Dendritic cell treated with granulocyte-macrophage colony-stimulating factor and Interleukin-4, amounts not matched to agents 40 ng/mL and 50 ng/mL, for 4 days (primary cell): ENCODE results near the gene IGFBP3.
"Not testable (repeated sequence)": the region's sequence is repeated elsewhere in the genome, so short reads cannot be mapped to it uniquely, and the experiment has no call there.

Experiments
- H3K27ac Mint-ChIP-seq: one replicate; pipeline ENCODE4 v1.8.0; 2022; ENCODE audit warnings: mild to moderate bottlenecking, mixed read lengths
- H3K27me3 Mint-ChIP-seq: one replicate; pipeline ENCODE4 v1.8.0; 2022; ENCODE audit warnings: mild to moderate bottlenecking, mixed read lengths
- H3K36me3 Mint-ChIP-seq: one replicate; pipeline ENCODE4 v1.8.0; 2022; ENCODE audit warnings: low read depth, mixed read lengths
- H3K4me1 Mint-ChIP-seq: one replicate; pipeline ENCODE4 v1.8.0; 2022; ENCODE audit warnings: low read depth, mixed read lengths
- H3K4me3 Mint-ChIP-seq: one replicate; pipeline ENCODE4 v1.8.0; 2022; ENCODE audit warnings: mild to moderate bottlenecking, moderate library complexity, mixed read lengths
- H3K9me3 Mint-ChIP-seq: one replicate; pipeline ENCODE4 v1.8.0; 2022; ENCODE audit warnings: mixed read lengths
- intact Hi-C: fragments of 100-400 bp; cut with micrococcal nuclease; formaldehyde crosslinking; loops from one replicate; pipeline ENCODE4 v1.15.0; 2022

The IGFBP3 gene, protein sequence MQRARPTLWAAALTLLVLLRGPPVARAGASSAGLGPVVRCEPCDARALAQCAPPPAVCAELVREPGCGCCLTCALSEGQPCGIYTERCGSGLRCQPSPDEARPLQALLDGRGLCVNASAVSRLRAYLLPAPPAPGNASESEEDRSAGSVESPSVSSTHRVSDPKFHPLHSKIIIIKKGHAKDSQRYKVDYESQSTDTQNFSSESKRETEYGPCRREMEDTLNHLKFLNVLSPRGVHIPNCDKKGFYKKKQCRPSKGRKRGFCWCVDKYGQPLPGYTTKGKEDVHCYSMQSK

DNA sequence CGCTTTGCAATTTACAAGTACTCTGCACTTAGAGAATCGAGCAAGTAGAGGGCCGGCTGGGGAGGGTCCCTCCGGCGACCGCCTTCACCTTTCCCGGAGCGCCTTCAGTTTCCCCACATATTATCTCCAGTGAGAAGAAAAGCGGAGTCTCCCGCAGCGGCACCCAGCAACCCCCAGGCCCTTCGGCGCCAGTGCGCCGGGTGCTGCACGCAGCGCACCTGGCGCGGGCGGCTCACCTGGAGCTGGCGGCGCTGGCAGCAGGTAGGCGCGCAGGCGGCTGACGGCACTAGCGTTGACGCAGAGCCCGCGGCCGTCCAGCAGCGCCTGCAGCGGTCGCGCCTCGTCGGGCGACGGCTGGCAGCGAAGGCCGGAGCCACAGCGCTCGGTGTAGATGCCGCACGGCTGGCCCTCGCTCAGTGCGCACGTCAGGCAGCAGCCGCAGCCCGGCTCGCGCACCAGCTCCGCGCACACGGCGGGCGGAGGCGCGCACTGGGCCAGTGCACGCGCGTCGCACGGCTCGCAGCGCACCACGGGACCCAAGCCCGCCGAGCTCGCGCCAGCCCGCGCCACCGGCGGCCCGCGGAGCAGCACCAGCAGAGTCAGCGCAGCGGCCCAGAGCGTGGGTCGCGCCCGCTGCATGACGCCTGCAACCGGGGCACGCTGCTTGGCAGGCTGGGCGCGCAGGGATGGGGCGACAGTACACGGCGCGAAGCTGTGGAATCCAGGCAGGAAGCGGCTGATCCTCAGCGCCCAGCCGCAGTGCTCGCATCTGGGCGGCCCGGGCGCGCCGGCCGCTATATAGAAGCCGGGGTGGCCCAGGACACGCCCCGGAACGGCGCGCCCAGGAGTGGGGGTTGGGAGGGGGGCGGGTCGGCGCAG lies at the start of gene IGFBP3:
TSS of gene IGFBP3 (minus strand) at position 771 of the 879 bp plus-strand sequence. CDS start at position 639, 132 bp downstream.
- intact Hi-C loops: no loop called here
- H3K9me3 Mint-ChIP-seq: no peaks in the 10 kb centered on the region
- H3K27ac Mint-ChIP-seq: no peak within 1 kb of the TSS
- H3K4me1 Mint-ChIP-seq: peaks cover 4% of the 10 kb centered on the region
- no peak within 1 kb of the TSS for H3K4me3 Mint-ChIP-seq
- no peaks in the 10 kb centered on the region for H3K36me3 Mint-ChIP-seq
- peaks cover 78% of the 10 kb centered on the region for H3K27me3 Mint-ChIP-seq

DNA sequence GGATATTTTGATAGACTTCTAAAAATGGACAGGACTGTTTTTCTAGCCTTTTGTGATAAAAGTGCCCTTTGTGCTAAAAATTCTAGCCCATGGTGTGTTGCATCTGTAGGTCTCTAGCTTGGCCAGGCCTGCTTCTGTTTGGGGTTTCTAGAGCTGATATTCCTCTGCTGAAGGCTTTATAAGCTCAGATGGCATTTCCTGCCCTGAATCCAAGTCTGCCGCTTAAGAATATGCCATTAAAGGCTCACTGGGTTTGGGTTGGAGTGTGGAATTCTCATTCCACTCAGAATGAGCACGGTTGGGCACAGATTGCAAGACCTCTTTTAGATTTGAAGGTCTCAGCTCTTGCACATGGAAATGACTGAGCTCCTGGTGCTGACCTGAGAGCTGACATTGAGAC lies 49.4 kb upstream of the IGFBP3 start:
- no peaks in the 10 kb centered on the region for H3K4me1 Mint-ChIP-seq
- no peaks in the 10 kb centered on the region for H3K36me3 Mint-ChIP-seq
- no peak overlapping the region for H3K4me3 Mint-ChIP-seq
- no peaks in the 10 kb centered on the region for H3K9me3 Mint-ChIP-seq
- intact Hi-C loops: no loop called here
- no peak overlapping the region for H3K27ac Mint-ChIP-seq
- no peaks in the 10 kb centered on the region for H3K27me3 Mint-ChIP-seq

DNA sequence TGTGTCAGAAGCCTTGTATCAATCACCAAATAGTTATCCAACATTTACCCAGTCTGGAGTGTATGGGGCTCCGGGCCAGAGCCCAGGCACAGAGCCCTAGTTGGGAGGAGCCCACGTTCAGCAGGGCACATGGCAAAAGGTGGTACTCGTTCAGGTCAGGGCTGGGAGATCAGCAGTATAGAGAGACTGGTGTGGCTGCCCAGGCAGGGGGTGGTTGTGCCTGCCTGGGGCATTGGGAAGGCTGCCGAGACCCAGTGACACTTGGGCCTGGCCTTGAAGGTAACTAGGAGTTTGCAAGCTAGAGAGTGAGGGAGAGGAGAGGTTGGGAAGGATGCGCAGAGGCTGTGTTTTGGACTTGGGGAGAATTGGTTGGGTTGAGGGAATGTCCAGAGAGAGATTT lies 48.9 kb upstream of the IGFBP3 start:
- intact Hi-C loops: no loop called here
- Mint-ChIP-seq H3K27ac (no peak overlapping the region), H3K4me1 (no peaks in the 10 kb centered on the region), H3K27me3 (no peaks in the 10 kb centered on the region), H3K4me3 (no peak overlapping the region), H3K9me3 (no peaks in the 10 kb centered on the region), H3K36me3 (no peaks in the 10 kb centered on the region)

DNA sequence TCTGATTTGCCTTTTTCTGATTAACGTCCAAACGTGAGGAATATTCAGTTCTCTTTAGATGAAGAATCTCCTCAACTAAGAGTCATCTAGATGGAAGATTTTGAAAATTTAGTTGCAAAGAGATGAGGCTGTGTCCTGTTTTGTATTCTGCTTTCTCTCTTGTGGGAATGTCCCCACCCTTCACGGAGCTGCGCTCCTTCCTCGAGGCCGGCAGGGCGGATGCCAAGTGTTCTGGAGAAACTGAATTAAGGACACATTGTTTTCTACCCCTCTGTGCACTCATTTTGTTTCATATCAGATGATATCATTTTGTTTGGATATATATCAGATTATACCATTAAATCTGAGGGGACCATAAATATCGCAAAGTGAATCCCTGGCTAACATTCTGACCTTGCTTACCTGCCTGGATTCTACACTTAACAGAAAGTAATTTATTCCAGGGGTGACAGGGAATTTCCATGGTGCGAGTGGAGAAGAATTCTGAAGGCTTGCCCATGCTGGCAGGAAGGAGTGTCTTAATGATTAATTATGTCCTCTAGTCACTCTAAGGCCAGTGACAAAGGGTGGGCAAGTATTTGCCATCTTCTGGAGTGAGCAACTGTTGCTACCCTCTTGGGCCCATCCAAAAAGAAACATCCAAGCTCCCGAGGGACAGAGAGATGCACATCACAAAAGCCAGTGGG lies 47.9 kb upstream of the IGFBP3 start:
- intact Hi-C loops: no loop called here
- H3K27me3 Mint-ChIP-seq: no peaks in the 10 kb centered on the region
- H3K27ac Mint-ChIP-seq: no peak overlapping the region
- no peak overlapping the region for H3K4me3 Mint-ChIP-seq
- no peaks in the 10 kb centered on the region for H3K36me3 Mint-ChIP-seq
- no peaks in the 10 kb centered on the region for H3K9me3 Mint-ChIP-seq
- H3K4me1 Mint-ChIP-seq: no peaks in the 10 kb centered on the region

DNA sequence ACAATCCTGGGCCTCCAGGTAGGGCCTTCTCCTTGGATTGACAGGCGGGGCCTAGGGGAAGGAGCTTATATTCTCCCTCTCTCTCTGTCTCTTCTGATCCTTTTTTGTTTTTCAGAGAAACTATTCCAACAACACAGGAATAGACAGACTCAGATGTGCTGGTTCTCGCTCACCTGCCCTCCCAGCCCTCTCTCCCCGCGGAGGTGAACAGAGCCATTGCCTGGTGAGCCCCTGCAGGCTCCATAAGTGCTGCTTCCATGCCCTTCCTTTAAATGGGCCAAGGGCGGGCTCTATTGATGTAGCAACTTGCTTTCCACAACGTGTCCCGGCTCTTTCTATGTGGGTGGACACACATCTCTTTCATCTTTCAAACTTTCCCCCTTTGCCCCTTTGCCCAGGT lies 47.2 kb upstream of the IGFBP3 start:
- Mint-ChIP-seq H3K27me3 (no peaks in the 10 kb centered on the region), H3K27ac (no peak overlapping the region), H3K36me3 (no peaks in the 10 kb centered on the region), H3K9me3 (no peaks in the 10 kb centered on the region), H3K4me3 (no peak overlapping the region), H3K4me1 (no peaks in the 10 kb centered on the region)
- intact Hi-C loops: no loop called here

DNA sequence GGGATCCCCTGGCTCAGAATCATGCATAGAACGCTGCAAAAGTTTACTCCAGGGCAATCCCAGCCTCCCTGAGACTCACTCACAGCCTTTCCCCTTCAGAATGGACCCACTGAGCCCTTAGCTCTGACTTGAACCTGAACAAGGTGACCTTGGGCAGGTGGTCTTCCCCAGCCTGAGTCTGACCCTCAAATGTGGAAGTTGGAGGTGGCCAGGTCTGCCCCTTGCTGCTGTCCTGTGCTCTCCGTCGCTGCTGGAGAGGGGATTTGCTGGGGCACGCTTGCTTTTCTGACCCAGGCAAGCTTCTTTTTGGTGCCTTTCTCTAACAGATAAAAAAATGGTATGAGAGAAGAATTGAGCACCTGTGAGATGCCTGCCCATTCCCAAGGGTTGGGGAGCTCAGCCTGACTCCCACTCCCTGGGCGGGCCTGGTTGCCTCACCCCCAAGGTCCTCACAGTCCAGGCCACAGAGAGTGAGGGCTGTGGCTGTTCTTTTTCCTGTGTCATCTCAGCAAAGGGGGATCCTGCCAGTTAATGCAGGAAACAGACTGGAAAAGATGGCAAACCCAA lies 46.6 kb upstream of the IGFBP3 start:
- H3K36me3 Mint-ChIP-seq: no peaks in the 10 kb centered on the region
- no peaks in the 10 kb centered on the region for H3K27me3 Mint-ChIP-seq
- H3K4me1 Mint-ChIP-seq: no peaks in the 10 kb centered on the region
- H3K9me3 Mint-ChIP-seq: no peaks in the 10 kb centered on the region
- no peak overlapping the region for H3K27ac Mint-ChIP-seq
- H3K4me3 Mint-ChIP-seq: no peak overlapping the region
- intact Hi-C loops: no loop called here

DNA sequence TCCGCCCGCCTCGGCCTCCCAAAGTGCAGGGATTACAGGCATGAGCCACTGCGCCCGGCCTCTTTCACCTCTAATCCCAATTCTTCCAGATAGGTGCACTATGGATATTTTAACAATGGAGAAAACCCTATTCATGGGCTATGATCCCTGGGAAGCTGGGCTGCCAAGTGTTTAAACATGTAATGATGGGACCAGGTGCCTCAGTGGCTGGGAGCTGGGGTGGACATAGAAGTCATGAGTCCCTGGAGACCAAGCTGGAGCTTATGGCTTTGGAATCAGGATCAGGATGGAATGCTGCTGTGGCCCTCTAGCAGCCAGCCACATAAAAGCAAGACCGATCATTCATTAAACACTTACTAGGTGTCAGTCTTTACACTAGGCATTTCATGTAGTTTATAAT lies 41.8 kb upstream of the IGFBP3 start:
- intact Hi-C loops: no loop called here
- no peaks in the 10 kb centered on the region for H3K9me3 Mint-ChIP-seq
- no peak overlapping the region for H3K4me3 Mint-ChIP-seq
- no peaks in the 10 kb centered on the region for H3K36me3 Mint-ChIP-seq
- H3K4me1 Mint-ChIP-seq: no peaks in the 10 kb centered on the region
- no peaks in the 10 kb centered on the region for H3K27me3 Mint-ChIP-seq
- H3K27ac Mint-ChIP-seq: no peak overlapping the region

DNA sequence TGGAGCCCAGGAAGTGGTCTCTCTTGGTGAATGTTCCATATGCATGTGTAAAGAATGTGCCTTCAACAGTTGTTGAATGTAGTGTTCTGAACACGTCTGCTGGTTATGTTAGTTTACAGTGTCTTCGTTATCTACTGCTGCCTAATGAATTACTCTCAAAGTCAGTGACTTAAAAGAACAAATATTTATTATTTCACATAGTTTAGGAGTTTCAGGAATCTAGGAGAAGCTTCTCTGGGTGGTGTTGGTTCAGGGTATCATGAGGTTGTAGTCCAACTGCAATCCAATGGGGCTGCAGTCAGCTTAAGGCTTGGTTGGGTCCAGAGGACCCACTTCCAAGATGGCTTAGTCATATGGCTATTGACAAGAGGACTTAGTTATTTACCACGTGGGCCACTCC lies 36.6 kb upstream of the IGFBP3 start:
- intact Hi-C loops: no loop called here

DNA sequence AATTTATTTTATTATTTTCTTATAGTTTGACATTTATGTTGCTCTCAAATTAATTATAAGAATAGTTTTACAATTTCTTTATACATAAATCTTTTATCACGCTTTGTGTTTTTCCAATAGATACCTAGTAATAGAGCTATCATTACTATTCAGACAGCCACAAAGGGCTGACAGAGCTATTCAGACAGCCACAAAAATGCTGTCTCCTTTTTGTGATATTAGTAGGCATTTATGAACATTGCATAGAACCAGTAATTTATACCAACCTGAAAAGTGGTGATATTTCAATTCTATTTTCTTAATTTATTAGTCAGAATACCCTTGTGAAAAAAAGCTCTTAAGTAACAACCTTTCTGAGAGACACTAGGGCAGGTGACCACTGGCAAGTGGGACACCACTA lies 34.2 kb upstream of the IGFBP3 start:
- Mint-ChIP-seq H3K4me1 (no peaks in the 10 kb centered on the region), H3K9me3 (no peaks in the 10 kb centered on the region), H3K27me3 (no peaks in the 10 kb centered on the region), H3K4me3 (no peak overlapping the region), H3K36me3 (no peaks in the 10 kb centered on the region), H3K27ac (no peak overlapping the region)
- intact Hi-C loops: no loop called here

More for the DNA sequence above, 36.6 kb upstream of the IGFBP3 start:
- no peak overlapping the region for H3K4me3 Mint-ChIP-seq
- no peaks in the 10 kb centered on the region for H3K36me3 Mint-ChIP-seq
- no peaks in the 10 kb centered on the region for H3K9me3 Mint-ChIP-seq
- no peak overlapping the region for H3K27ac Mint-ChIP-seq
- H3K27me3 Mint-ChIP-seq: no peaks in the 10 kb centered on the region
- H3K4me1 Mint-ChIP-seq: no peaks in the 10 kb centered on the region

DNA sequence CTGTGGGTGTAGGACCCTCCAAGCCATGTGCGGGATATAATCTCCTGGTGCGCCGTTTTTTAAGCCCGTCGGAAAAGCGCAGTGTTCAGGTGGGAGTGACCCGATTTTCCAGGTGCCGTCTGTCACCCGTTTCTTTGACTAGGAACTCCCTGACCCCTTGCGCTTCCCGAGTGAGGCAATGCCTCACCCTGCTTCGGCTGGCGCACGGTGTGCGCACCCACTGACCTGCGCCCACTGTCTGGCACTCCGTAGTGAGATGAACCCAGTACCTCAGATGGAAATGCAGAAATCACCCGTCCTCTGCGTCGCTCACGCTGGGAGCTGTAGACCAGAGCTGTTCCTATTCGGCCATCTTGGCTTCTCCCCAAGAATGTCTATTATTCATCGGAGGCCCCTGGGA lies 32.0 kb upstream of the IGFBP3 start:
- H3K4me1 Mint-ChIP-seq, H3K4me3 Mint-ChIP-seq, H3K27ac Mint-ChIP-seq, intact Hi-C loops, H3K9me3 Mint-ChIP-seq, H3K27me3 Mint-ChIP-seq, H3K36me3 Mint-ChIP-seq: not testable (repeated sequence)

DNA sequence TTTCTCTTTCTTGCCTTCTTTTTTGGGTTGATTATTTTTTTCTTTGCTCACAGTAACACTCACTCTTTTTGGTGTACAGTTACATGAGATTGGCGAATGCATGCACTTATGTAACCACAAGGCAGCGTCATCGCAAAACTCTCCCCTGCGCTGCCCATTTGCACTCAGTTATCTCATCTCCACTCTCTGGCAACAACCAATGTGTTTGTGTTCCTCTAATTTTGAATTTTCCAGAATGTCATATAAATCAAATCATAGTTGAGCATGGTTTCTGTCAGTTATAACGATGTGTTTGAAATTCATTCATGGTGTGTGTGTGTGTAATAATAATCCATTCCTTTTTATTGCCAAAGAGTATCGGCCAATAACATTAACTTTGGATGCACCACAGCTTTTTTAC lies 23.0 kb upstream of the IGFBP3 start:
- no peak overlapping the region for H3K4me3 Mint-ChIP-seq
- no peak overlapping the region for H3K27ac Mint-ChIP-seq
- H3K4me1 Mint-ChIP-seq: no peaks in the 10 kb centered on the region
- no peaks in the 10 kb centered on the region for H3K36me3 Mint-ChIP-seq
- intact Hi-C loops: no loop called here
- H3K9me3 Mint-ChIP-seq: peaks cover 8% of the 10 kb centered on the region
- H3K27me3 Mint-ChIP-seq: peaks cover 8% of the 10 kb centered on the region

DNA sequence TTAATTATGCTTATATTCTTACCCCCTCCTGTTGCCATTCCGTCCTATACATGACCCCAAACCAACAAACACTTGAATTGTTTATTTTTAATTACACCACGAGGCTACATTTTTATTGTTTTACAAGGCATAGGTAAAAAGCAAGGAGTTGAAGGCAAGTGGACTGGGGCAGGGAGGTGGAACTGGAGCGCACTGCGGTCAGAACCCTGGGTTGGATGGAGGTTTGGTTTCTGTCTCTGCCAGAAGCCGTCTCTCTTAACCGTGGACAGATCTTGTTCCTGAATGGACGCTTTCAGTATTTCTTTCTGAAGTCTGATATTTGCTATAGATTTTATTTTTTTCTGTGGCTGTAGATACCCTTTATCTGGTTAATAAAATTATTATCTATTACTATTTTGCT lies 19.9 kb upstream of the IGFBP3 start:
- no peaks in the 10 kb centered on the region for H3K4me1 Mint-ChIP-seq
- intact Hi-C loops: no loop called here

DNA sequence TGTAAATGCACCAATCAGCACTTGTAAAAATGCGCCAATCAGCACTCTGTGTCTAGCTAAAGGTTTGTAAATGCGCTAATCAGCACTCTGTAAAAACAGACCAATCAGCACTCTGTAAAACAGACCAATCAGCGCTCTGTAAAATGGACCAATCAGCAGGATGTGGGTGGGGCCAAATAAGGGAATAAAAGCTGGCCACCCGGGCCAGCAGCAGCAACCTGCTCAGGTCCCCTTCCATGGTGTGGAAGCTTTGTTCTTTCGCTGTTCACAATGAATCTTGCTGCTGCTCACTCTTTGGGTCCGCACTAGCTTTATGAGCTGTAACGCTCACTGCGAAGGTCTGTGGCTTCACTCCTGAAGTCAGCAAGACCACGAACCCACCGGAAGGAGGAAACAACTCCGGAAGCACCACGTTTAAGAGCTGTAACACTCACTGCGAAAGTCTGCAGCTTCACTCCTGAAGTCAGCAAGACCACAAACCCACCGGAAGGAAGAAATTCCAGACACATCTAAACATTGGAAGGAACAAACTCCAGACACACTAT lies 19.2 kb upstream of the IGFBP3 start:
- H3K36me3 Mint-ChIP-seq: not testable (repeated sequence)

More for the DNA sequence above, 19.9 kb upstream of the IGFBP3 start:
- H3K9me3 Mint-ChIP-seq: peaks cover 9% of the 10 kb centered on the region
- peaks cover 6% of the 10 kb centered on the region for H3K27me3 Mint-ChIP-seq
- no peak overlapping the region for H3K27ac Mint-ChIP-seq
- H3K4me3 Mint-ChIP-seq: no peak overlapping the region
- H3K36me3 Mint-ChIP-seq: no peaks in the 10 kb centered on the region

DNA sequence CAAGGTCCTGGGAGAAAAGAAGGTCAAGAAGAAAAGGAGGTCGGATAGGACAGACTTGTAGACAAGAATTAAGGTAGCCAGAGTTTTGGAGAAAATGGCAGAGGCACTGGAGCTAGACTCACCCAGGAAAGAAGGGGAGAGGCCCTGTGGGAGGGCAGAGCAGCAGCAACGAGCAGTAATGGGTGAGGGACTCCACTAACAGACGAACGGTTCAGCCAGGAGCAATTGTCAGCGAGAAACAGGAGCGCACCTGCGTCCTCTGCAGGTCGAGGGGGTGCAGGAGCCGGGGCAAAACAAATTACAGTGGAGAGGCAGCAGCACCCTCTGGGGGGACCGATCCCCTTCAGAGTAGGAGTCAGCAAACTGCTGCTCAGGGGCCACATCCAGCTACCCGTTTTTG lies 18.5 kb upstream of the IGFBP3 start:
- no peak overlapping the region for H3K4me3 Mint-ChIP-seq
- peaks cover 9% of the 10 kb centered on the region for H3K9me3 Mint-ChIP-seq
- peaks cover 6% of the 10 kb centered on the region for H3K27me3 Mint-ChIP-seq
- intact Hi-C loops: no loop called here
- no peak overlapping the region for H3K27ac Mint-ChIP-seq
- H3K36me3 Mint-ChIP-seq: no peaks in the 10 kb centered on the region
- no peaks in the 10 kb centered on the region for H3K4me1 Mint-ChIP-seq

More for the DNA sequence above, 19.2 kb upstream of the IGFBP3 start:
- H3K9me3 Mint-ChIP-seq, intact Hi-C loops, H3K4me3 Mint-ChIP-seq, H3K27ac Mint-ChIP-seq, H3K27me3 Mint-ChIP-seq, H3K4me1 Mint-ChIP-seq: not testable (repeated sequence)
